DND-41 (cell line): Measurements from ENCODE around the gene EHMT1.

Experiments
- ATAC-seq: fragments of 200-7000 bp; cut with Tn5 transposase; 3 replicates; pipeline ENCODE4 v1.9.1; 2021; ENCODE audit warnings: low read depth; ENCODE audit not compliant: insufficient read depth
- DNase-seq: peaks from one replicate; pipeline ENCODE4 v3.0.0-alpha.2; 2020
- H2AFZ ChIP-seq: 2 replicates; pipeline ENCODE4 v1.6.0; 2012; ENCODE audit warnings: low read depth, low read length
- H3K27ac ChIP-seq: 2 replicates; pipeline ENCODE4 v1.5.1; 2012; ENCODE audit warnings: low read length, inconsistent platforms
- H3K27me3 ChIP-seq: fragments of 200-600 bp; sonication (generic); 2 replicates; pipeline ENCODE4 v1.6.0; 2012; ENCODE audit warnings: low read length, mild to moderate bottlenecking, inconsistent platforms; ENCODE audit not compliant: insufficient read depth, poor library complexity
- H3K36me3 ChIP-seq: 2 replicates; pipeline ENCODE4 v1.5.1; 2012; ENCODE audit warnings: low read length, inconsistent platforms; ENCODE audit not compliant: insufficient read depth
- H3K4me1 ChIP-seq: 2 replicates; pipeline ENCODE4 v1.5.1; 2012; ENCODE audit warnings: mild to moderate bottlenecking, low read length; ENCODE audit not compliant: insufficient read depth
- H3K4me2 ChIP-seq: 2 replicates; pipeline ENCODE4 v1.6.0; 2012; ENCODE audit warnings: mild to moderate bottlenecking, moderate library complexity, low read length, inconsistent platforms; ENCODE audit not compliant: insufficient read depth
- H3K4me3 ChIP-seq, 2 experiments: fragments of 200-600 bp in 1 of 2; shearing (Covaris generic) in 1 of 2; 2 replicates each; pipeline ENCODE4 v1.5.1; 2012 to 2016; ENCODE audit warnings: inconsistent platforms in 2 of 2, low read length in 2 of 2, mild to moderate bottlenecking in 2 of 2, low read depth in 1 of 2, moderate library complexity in 1 of 2
- H3K79me2 ChIP-seq: 2 replicates; pipeline ENCODE4 v1.6.0; 2012; ENCODE audit warnings: low read length, inconsistent platforms; ENCODE audit not compliant: insufficient read depth
- H3K9ac ChIP-seq: 2 replicates; pipeline ENCODE4 v1.6.0; 2012; ENCODE audit warnings: low read depth, mild to moderate bottlenecking, inconsistent platforms, low read length, moderate library complexity
- H3K9me3 ChIP-seq: 2 replicates; pipeline ENCODE4 v1.5.1; 2012; ENCODE audit warnings: low read length, moderate library complexity, mild to moderate bottlenecking, inconsistent platforms; ENCODE audit not compliant: insufficient read depth, severe bottlenecking
- H4K20me1 ChIP-seq: 2 replicates; pipeline ENCODE4 v1.6.0; 2012; ENCODE audit warnings: low read length; ENCODE audit not compliant: insufficient read depth
- EZH2 ChIP-seq: IDR thresholded peaks from 3 replicates; pipeline ENCODE4 v1.6.1; 2012; ENCODE audit warnings: borderline replicate concordance, low read depth, mild to moderate bottlenecking, moderate library complexity, low read length, inconsistent platforms; ENCODE audit not compliant: severe bottlenecking
- TF ChIP-seq, protein P1 (sequence below): IDR thresholded peaks from 2 replicates; pipeline ENCODE4 v1.5.1; 2012; ENCODE audit warnings: borderline replicate concordance, low read length, moderate library complexity, mild to moderate bottlenecking; ENCODE audit not compliant: poor library complexity, severe bottlenecking; ENCODE audit errors: extremely low read depth

Gene EHMT1

GRCh38 chr9:137665226-137665625 is 46.4 kb downstream of the EHMT1 start:
- TF ChIP-seq EZH2: no peak
- TF ChIP-seq, protein P1, sequence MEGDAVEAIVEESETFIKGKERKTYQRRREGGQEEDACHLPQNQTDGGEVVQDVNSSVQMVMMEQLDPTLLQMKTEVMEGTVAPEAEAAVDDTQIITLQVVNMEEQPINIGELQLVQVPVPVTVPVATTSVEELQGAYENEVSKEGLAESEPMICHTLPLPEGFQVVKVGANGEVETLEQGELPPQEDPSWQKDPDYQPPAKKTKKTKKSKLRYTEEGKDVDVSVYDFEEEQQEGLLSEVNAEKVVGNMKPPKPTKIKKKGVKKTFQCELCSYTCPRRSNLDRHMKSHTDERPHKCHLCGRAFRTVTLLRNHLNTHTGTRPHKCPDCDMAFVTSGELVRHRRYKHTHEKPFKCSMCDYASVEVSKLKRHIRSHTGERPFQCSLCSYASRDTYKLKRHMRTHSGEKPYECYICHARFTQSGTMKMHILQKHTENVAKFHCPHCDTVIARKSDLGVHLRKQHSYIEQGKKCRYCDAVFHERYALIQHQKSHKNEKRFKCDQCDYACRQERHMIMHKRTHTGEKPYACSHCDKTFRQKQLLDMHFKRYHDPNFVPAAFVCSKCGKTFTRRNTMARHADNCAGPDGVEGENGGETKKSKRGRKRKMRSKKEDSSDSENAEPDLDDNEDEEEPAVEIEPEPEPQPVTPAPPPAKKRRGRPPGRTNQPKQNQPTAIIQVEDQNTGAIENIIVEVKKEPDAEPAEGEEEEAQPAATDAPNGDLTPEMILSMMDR: no peak

GRCh38 chr9:137665697-137666512 is 47.1 kb downstream of the EHMT1 start:
- Histone ChIP-seq H3K9me3 (no peaks in the 10 kb centered on the region), H3K9ac (no peak overlapping the region), H3K27me3 (no peaks in the 10 kb centered on the region), H3K4me1 (no peaks in the 10 kb centered on the region), H3K79me2 (peaks cover 100% of the 10 kb centered on the region), H2AFZ (no peak overlapping the region), H3K4me3 (no peak overlapping the region), H3K36me3 (peaks cover 14% of the 10 kb centered on the region), H3K27ac (no peak overlapping the region), H4K20me1 (peaks cover 69% of the 10 kb centered on the region), H3K4me2 (no peak overlapping the region)
- ATAC-seq (no peak), DNase-seq (no peak)
- no peak for TF ChIP-seq EZH2
- TF ChIP-seq, protein P1: no peak

More at GRCh38 chr9:137665226-137665625, 46.4 kb downstream of the EHMT1 start:
- Histone ChIP-seq H2AFZ (no peak overlapping the region), H3K9me3 (no peaks in the 10 kb centered on the region), H4K20me1 (peaks cover 63% of the 10 kb centered on the region), H3K27me3 (no peaks in the 10 kb centered on the region), H3K4me3 (no peak overlapping the region), H3K4me2 (no peak overlapping the region), H3K4me1 (no peaks in the 10 kb centered on the region), H3K36me3 (peaks cover 14% of the 10 kb centered on the region), H3K27ac (no peak overlapping the region), H3K9ac (no peak overlapping the region), H3K79me2 (peaks cover 100% of the 10 kb centered on the region)
- no peak for ATAC-seq
- no peak for DNase-seq

- no peaks in the 10 kb centered on the region for H3K27me3 ChIP-seq
- no peaks in the 10 kb centered on the region for H3K9me3 ChIP-seq
- H3K4me3 ChIP-seq: no peak overlapping the region
- no peak overlapping the region for H3K27ac ChIP-seq
- DNase-seq (no peak), ATAC-seq (no peak)
- H4K20me1 ChIP-seq: peaks cover 71% of the 10 kb centered on the region
- H2AFZ ChIP-seq: no peak overlapping the region
- H3K4me2 ChIP-seq: no peak overlapping the region
- TF ChIP-seq, protein P1: no peak
- no peak for TF ChIP-seq EZH2
- H3K79me2 ChIP-seq: peaks cover 99% of the 10 kb centered on the region
- no peaks in the 10 kb centered on the region for H3K4me1 ChIP-seq
- no peak overlapping the region for H3K9ac ChIP-seq
- H3K36me3 ChIP-seq: peaks cover 14% of the 10 kb centered on the region
Observed at GRCh38 chr9:137666513-137666822, 47.7 kb downstream of the EHMT1 start.
